ENCODE data around the gene TGFBR3L. TPM values are rescaled to one million over a fixed set of nuclear protein-coding genes. Genes with fewer than 3 reads are reported as not detected.

TGFBR3L gene
- polyA plus RNA-seq, 1 donor (not counting 4 experiments of a cell fraction or from before 2014, with no cell fraction given): 0.28 TPM

GRCh38 chr19:7965259-7965841 is 50.7 kb downstream of the TGFBR3L start:
- no peak overlapping the region for H3K9ac ChIP-seq (ENCODE audit: control insufficient read depth, extremely low read depth, insufficient read depth, low read length)
- dilution Hi-C loops (cut with MboI; ENCODE audit: extremely low pct_ligation_motif_present, low sequenced_read_pairs): no loop called here
- no peaks in the 10 kb centered on the region for H3K9me1 ChIP-seq (ENCODE audit: control insufficient read depth, extremely low read depth, insufficient read depth, low read length)
- peaks cover 25 to 28% of the 10 kb centered on the region in 2 experiments for H3K36me3 ChIP-seq (ENCODE audit: control insufficient read depth in 2 of 2, extremely low read depth in 1 of 2, insufficient read depth in 2 of 2, low read length in 2 of 2)
- no peak overlapping the region for H3K27ac ChIP-seq (ENCODE audit: control insufficient read depth, insufficient read depth, low read length)
- DNase-seq (ENCODE audit: low read depth, low spot score): no peak
- no peaks in the 10 kb centered on the region for H4K20me1 ChIP-seq (ENCODE audit: control insufficient read depth, extremely low read depth, insufficient read depth, low read length)
- H3K4me1 ChIP-seq (ENCODE audit: control insufficient read depth, extremely low read depth, insufficient read depth, low read length): no peaks in the 10 kb centered on the region
- H3K9me3 ChIP-seq (ENCODE audit: control insufficient read depth, low read depth, low read length): no peaks in the 10 kb centered on the region
- no peak overlapping the region for H3K4me2 ChIP-seq (ENCODE audit: control insufficient read depth, extremely low read depth, insufficient read depth, low read depth, low read length)
- no peaks in the 10 kb centered on the region for H3K79me2 ChIP-seq (ENCODE audit: control insufficient read depth, insufficient read depth, low read length)
- TF ChIP-seq EZH2 (IDR thresholded peaks at IDR 0.05; ENCODE audit: low read length) (no peak), CTCF (optimal IDR thresholded peaks at IDR 0.05 in 1 of 3, IDR thresholded peaks at IDR 0.05 in 1 of 3, conservative IDR thresholded peaks at IDR 0.05 in 1 of 3; ENCODE audit: extremely low read depth in 1 of 3, insufficient read depth in 2 of 3, low read length in 3 of 3) (no peak)
- H3K27me3 ChIP-seq (ENCODE audit: control insufficient read depth, extremely low read depth, insufficient read depth, low read length): no peaks in the 10 kb centered on the region
- FAIRE-seq: no peak
- no peak overlapping the region for H3K4me3 ChIP-seq (ENCODE audit: control insufficient read depth in 2 of 3, extremely low read depth in 1 of 3, insufficient read depth in 2 of 3, low read depth in 1 of 3, low read length in 3 of 3)
- H2AFZ ChIP-seq (ENCODE audit: control insufficient read depth, low read length): no peak overlapping the region

GRCh38 chr19:7965921-7966665 is 51.5 kb downstream of the TGFBR3L start:
- Histone ChIP-seq H3K9me3 (ENCODE audit: control insufficient read depth, low read depth, low read length) (no peaks in the 10 kb centered on the region), H3K4me3 (ENCODE audit: control insufficient read depth in 2 of 3, extremely low read depth in 1 of 3, insufficient read depth in 2 of 3, low read depth in 1 of 3, low read length in 3 of 3) (no peak overlapping the region), H2AFZ (ENCODE audit: control insufficient read depth, low read length) (no peak overlapping the region), H3K9ac (ENCODE audit: control insufficient read depth, extremely low read depth, insufficient read depth, low read length) (no peak overlapping the region), H3K27me3 (ENCODE audit: control insufficient read depth, extremely low read depth, insufficient read depth, low read length) (no peaks in the 10 kb centered on the region), H3K36me3 (ENCODE audit: control insufficient read depth in 2 of 2, extremely low read depth in 1 of 2, insufficient read depth in 2 of 2, low read length in 2 of 2) (peaks cover 26 to 31% of the 10 kb centered on the region in 2 experiments), H3K4me2 (ENCODE audit: control insufficient read depth, extremely low read depth, insufficient read depth, low read depth, low read length) (no peak overlapping the region), H3K9me1 (ENCODE audit: control insufficient read depth, extremely low read depth, insufficient read depth, low read length) (no peaks in the 10 kb centered on the region), H4K20me1 (ENCODE audit: control insufficient read depth, extremely low read depth, insufficient read depth, low read length) (no peaks in the 10 kb centered on the region), H3K4me1 (ENCODE audit: control insufficient read depth, extremely low read depth, insufficient read depth, low read length) (no peaks in the 10 kb centered on the region), H3K27ac (ENCODE audit: control insufficient read depth, insufficient read depth, low read length) (no peak overlapping the region), H3K79me2 (ENCODE audit: control insufficient read depth, insufficient read depth, low read length) (no peaks in the 10 kb centered on the region)
- no peak for FAIRE-seq
- TF ChIP-seq CTCF (optimal IDR thresholded peaks at IDR 0.05 in 1 of 3, IDR thresholded peaks at IDR 0.05 in 1 of 3, conservative IDR thresholded peaks at IDR 0.05 in 1 of 3; ENCODE audit: extremely low read depth in 1 of 3, insufficient read depth in 2 of 3, low read length in 3 of 3) (no peak), EZH2 (IDR thresholded peaks at IDR 0.05; ENCODE audit: low read length) (no peak)
- DNase-seq (ENCODE audit: low read depth, low spot score): no peak
- dilution Hi-C loops (cut with MboI; ENCODE audit: extremely low pct_ligation_motif_present, low sequenced_read_pairs): no loop called here

Data from keratinocyte (primary cell).